IPS-20b (cell line): ENCODE data around the gene DCAF17.

ENCODE experiments used
- H3K27ac ChIP-seq: one replicate; pipeline ENCODE4 v1.5.1; 2013; ENCODE audit warnings: low read length
- H3K27me3 ChIP-seq: 2 replicates; pipeline ENCODE4 v1.6.1; 2013; ENCODE audit warnings: mild to moderate bottlenecking, low read length, inconsistent platforms; ENCODE audit not compliant: insufficient read depth
- H3K36me3 ChIP-seq: 2 replicates; pipeline ENCODE4 v1.6.1; 2013; ENCODE audit warnings: low read depth, mild to moderate bottlenecking, inconsistent platforms, low read length, moderate library complexity; ENCODE audit not compliant: insufficient read depth
- H3K4me1 ChIP-seq: 2 replicates; pipeline ENCODE4 v1.6.1; 2013; ENCODE audit warnings: mild to moderate bottlenecking, control low read depth, inconsistent platforms, low read length, moderate library complexity; ENCODE audit not compliant: insufficient read depth
- H3K4me3 ChIP-seq: 2 replicates; pipeline ENCODE4 v1.5.1; 2013; ENCODE audit warnings: mild to moderate bottlenecking, low read length, inconsistent platforms
- H3K9ac ChIP-seq: 2 replicates; pipeline ENCODE4 v1.6.1; 2013; ENCODE audit warnings: low read depth, mild to moderate bottlenecking, inconsistent platforms, low read length, moderate library complexity
- H3K9me3 ChIP-seq: 2 replicates; pipeline ENCODE4 v1.6.1; 2013; ENCODE audit warnings: mild to moderate bottlenecking, low read depth, low read length, inconsistent platforms; ENCODE audit not compliant: insufficient read depth

DCAF17 gene

GRCh38 chr2:171475979-171476378 is 42.0 kb downstream of the DCAF17 start:
- peaks cover 71% of the 10 kb centered on the region for H3K36me3 ChIP-seq
- H3K27me3 ChIP-seq = no peaks in the 10 kb centered on the region
- no peak overlapping the region for H3K9ac ChIP-seq
- H3K4me3 ChIP-seq = no peak overlapping the region
- H3K4me1 ChIP-seq = no peaks in the 10 kb centered on the region
- no peaks in the 10 kb centered on the region for H3K9me3 ChIP-seq
- H3K27ac ChIP-seq = no peak overlapping the region

DNA sequence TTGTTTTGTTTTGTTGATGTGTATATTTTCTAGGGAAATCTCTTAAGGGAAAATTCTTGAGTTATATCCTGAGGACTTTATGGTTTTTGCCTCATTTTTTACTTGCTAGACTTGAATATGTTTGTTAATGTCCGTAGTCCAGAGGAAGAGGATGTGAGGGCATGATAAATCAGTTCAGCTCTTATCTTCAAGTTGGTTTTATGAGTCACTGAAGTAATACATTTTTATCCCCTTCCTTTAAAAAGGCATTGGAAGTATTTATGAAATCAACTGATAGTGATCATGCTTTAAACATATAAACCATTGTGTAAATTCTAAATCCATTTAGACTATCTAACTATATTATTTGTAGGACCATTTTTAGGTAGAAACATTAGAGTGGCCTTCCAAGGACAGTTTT is 44.3 kb downstream of the DCAF17 start:
- Histone ChIP-seq H3K9me3 (no peaks in the 10 kb centered on the region), H3K27ac (no peak overlapping the region), H3K4me3 (no peak overlapping the region), H3K4me1 (peaks cover 11% of the 10 kb centered on the region), H3K27me3 (no peaks in the 10 kb centered on the region), H3K9ac (no peak overlapping the region), H3K36me3 (peaks cover 68% of the 10 kb centered on the region)

GRCh38 chr2:171479154-171479814 is 45.3 kb downstream of the DCAF17 start:
- no peaks in the 10 kb centered on the region for H3K9me3 ChIP-seq
- H3K4me1 ChIP-seq = peaks cover 11% of the 10 kb centered on the region
- no peak overlapping the region for H3K4me3 ChIP-seq
- no peak overlapping the region for H3K9ac ChIP-seq
- H3K27ac ChIP-seq = no peak overlapping the region
- peaks cover 59% of the 10 kb centered on the region for H3K36me3 ChIP-seq
- no peaks in the 10 kb centered on the region for H3K27me3 ChIP-seq

DNA sequence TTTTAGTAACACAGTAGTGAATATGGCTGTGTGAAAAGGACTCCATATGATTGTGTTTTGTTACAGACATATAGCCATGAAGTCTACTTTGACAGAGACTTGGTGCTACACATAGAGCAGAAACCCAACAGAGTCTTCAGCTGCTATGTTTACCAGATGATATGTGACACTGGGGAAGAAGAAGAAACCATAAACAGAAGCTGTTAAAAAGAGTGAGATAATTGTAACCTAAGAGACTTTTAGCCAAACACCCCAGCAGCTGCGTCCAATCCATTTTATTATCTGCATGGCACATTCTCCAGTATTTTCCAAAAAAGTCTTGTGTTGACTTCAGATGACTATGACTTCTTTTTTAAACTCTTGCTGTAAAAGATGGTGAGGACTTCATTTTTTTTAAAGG is 46.9 kb downstream of the DCAF17 start:
- H3K36me3 ChIP-seq = peaks cover 49% of the 10 kb centered on the region
- H3K9me3 ChIP-seq = no peaks in the 10 kb centered on the region
- H3K27ac ChIP-seq = no peak overlapping the region
- H3K4me3 ChIP-seq = no peak overlapping the region
- H3K9ac ChIP-seq = no peak overlapping the region
- H3K4me1 ChIP-seq = peaks cover 11% of the 10 kb centered on the region
- H3K27me3 ChIP-seq = no peaks in the 10 kb centered on the region

GRCh38 chr2:171482308-171482707 is 48.3 kb downstream of the DCAF17 start:
- peaks cover 41% of the 10 kb centered on the region for H3K36me3 ChIP-seq
- no peak overlapping the region for H3K4me3 ChIP-seq
- peaks cover 11% of the 10 kb centered on the region for H3K4me1 ChIP-seq
- no peaks in the 10 kb centered on the region for H3K9me3 ChIP-seq
- no peak overlapping the region for H3K27ac ChIP-seq
- H3K9ac ChIP-seq = no peak overlapping the region
- H3K27me3 ChIP-seq = no peaks in the 10 kb centered on the region

DNA sequence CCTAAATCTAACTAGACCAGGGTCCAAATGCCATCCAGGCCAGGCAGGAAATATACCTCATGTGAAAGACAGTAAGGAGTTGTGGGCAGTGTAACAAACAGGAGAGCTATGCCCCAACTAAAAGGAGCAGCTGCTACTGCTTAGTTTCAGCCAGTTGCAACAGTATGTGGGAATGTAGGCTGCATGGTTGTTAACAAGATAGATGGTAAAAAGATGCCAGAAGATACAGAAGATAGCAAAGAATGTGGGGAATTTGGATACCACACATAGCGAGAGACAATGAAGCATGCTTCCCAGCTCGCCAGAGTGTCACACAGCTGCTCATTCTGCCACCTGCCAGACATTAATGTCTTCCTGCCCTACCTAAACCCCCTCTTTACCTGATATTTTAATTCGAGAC is 48.9 kb downstream of the DCAF17 start:
- H3K9ac ChIP-seq = no peak overlapping the region
- H3K4me1 ChIP-seq = peaks cover 11% of the 10 kb centered on the region
- no peak overlapping the region for H3K27ac ChIP-seq
- H3K36me3 ChIP-seq = peaks cover 38% of the 10 kb centered on the region
- no peak overlapping the region for H3K4me3 ChIP-seq
- H3K27me3 ChIP-seq = no peaks in the 10 kb centered on the region
- no peaks in the 10 kb centered on the region for H3K9me3 ChIP-seq

- H3K4me3 ChIP-seq = no peak overlapping the region
- H3K36me3 ChIP-seq = peaks cover 29% of the 10 kb centered on the region
- H3K9ac ChIP-seq = no peak overlapping the region
- H3K4me1 ChIP-seq = peaks cover 11% of the 10 kb centered on the region
- no peak overlapping the region for H3K27ac ChIP-seq
- H3K9me3 ChIP-seq = no peaks in the 10 kb centered on the region
- H3K27me3 ChIP-seq = no peaks in the 10 kb centered on the region
Observed at GRCh38 chr2:171483793-171484192, 49.8 kb downstream of the DCAF17 start.

GRCh38 chr2:171485116-171485515 is 51.1 kb downstream of the DCAF17 start:
- H3K9me3 ChIP-seq = no peaks in the 10 kb centered on the region
- H3K36me3 ChIP-seq = peaks cover 26% of the 10 kb centered on the region
- H3K27ac ChIP-seq = no peak overlapping the region
- H3K27me3 ChIP-seq = no peaks in the 10 kb centered on the region
- H3K4me3 ChIP-seq = no peak overlapping the region
- peaks cover 11% of the 10 kb centered on the region for H3K4me1 ChIP-seq
- H3K9ac ChIP-seq = no peak overlapping the region

DNA sequence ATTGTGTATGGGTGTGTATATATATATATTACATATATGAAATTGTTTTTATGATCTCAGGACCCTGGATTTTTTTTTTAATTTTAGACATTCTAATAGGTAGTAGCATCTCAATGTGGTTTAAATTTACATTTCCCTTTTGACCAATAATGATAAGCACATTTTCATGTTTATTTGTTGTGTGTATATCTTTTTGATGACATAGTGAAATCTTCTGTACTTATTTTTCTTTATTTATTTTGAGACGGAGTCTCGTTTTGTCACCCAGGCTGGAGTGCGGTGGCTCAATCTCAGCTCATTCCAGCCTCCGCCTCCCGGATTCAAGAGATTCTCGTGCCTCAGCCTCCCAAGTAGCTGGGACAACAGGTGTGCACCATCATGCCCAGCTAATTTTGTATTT is 53.2 kb downstream of the DCAF17 start:
- Histone ChIP-seq H3K36me3 (peaks cover 13% of the 10 kb centered on the region), H3K27me3 (no peaks in the 10 kb centered on the region), H3K4me1 (peaks cover 8% of the 10 kb centered on the region), H3K27ac (no peak overlapping the region), H3K4me3 (no peak overlapping the region), H3K9me3 (no peaks in the 10 kb centered on the region), H3K9ac (no peak overlapping the region)

DNA sequence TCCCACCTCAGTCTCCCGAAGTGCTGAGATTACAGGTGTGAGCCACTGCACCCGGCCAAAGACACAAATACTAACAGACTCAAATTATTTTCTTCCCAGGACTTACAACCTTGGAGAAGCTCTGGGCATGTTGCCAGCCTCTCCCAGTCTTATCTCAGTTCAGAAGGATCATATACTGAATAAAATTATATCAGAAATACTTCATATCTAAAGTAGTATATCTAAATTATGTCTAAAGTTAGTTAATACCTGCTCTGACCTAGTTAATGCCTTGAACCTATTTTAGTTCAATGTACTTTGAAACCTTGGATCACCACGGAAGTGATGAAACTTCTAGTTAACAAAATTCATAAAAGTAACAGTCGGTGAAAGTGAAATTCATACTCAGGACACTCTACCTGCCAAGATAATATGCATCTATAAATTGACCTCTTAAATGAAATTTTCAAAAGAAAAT is 53.8 kb downstream of the DCAF17 start:
- H3K4me3 ChIP-seq = no peak overlapping the region
- peaks cover 7% of the 10 kb centered on the region for H3K36me3 ChIP-seq
- no peaks in the 10 kb centered on the region for H3K9me3 ChIP-seq

DNA sequence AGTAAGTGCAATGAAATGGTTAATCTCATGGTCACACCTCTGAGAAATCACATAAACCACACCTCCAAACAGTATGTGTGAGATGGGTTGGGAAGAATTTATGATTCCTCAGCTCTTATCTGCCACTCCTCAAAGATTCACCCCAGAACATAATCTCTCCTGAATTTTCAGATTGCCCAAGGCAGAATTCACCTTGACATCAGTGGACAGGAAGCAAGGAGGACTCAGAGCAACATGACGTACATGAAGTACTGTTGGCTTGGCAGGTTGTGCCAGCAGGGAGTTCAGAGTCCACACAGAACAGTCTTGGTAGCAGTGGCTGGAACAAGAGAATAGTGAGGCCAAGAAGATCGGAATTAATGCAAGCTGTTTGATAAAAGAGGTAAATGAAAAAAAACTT is 56.6 kb downstream of the DCAF17 start:
- no peaks in the 10 kb centered on the region for H3K36me3 ChIP-seq
- no peak overlapping the region for H3K27ac ChIP-seq
- H3K9me3 ChIP-seq = no peaks in the 10 kb centered on the region
- no peaks in the 10 kb centered on the region for H3K27me3 ChIP-seq
- H3K4me1 ChIP-seq = no peaks in the 10 kb centered on the region
- H3K9ac ChIP-seq = no peak overlapping the region
- H3K4me3 ChIP-seq = no peak overlapping the region

More for the DNA sequence above, 53.8 kb downstream of the DCAF17 start:
- H3K27ac ChIP-seq = no peak overlapping the region
- H3K4me1 ChIP-seq = peaks cover 2% of the 10 kb centered on the region
- no peaks in the 10 kb centered on the region for H3K27me3 ChIP-seq
- no peak overlapping the region for H3K9ac ChIP-seq

GRCh38 chr2:171491292-171491691 is 57.3 kb downstream of the DCAF17 start:
- H3K27ac ChIP-seq = no peak overlapping the region

More at GRCh38 chr2:171491292-171491691, 57.3 kb downstream of the DCAF17 start:
- no peaks in the 10 kb centered on the region for H3K4me1 ChIP-seq
- no peak overlapping the region for H3K4me3 ChIP-seq
- H3K9me3 ChIP-seq = peaks cover 1% of the 10 kb centered on the region; the same call in 1 of the 2 replicates
- H3K36me3 ChIP-seq = no peaks in the 10 kb centered on the region
- no peaks in the 10 kb centered on the region for H3K27me3 ChIP-seq
- H3K9ac ChIP-seq = no peak overlapping the region
